ENCODE data around the gene RFNG. TPM values are rescaled to one million over a fixed set of nuclear protein-coding genes. Genes with fewer than 3 reads are reported as not detected.

RFNG gene
- total RNA-seq, 1 donor from 2014 or later = 43.4 TPM

DNA sequence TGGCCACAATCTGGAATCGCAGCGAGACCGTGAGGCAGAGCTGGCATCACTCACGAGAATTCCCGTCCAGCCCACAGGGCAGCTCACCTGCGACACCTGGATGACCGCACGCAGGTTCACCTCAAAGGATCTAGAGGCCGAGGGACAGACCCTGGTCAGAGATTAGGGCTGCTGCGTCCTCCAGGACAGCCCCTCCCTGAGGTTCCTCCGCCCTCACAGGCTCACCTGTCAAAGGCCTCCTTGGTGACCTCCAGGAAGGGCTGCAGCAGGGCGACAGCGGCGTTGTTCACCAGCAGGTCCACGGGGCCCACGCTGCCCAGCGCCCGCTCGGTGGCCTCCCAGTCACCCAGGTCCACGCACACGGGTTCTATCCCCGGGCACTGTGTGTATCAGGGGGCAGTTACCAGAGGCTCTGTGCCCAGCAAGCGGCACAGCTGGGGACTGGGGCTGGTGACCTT is 14.9 kb downstream of the RFNG start:
- H3K4me3 Mint-ChIP-seq = peak overlapping the region; percentile 83
- no peaks in the 10 kb centered on the region for H3K27me3 Mint-ChIP-seq
- peaks cover 5% of the 10 kb centered on the region for H3K36me3 Mint-ChIP-seq
- DNase-seq (ENCODE audit: extremely low spot score, unreplicated experiment) = no peak
- TF ChIP-seq, protein P1, sequence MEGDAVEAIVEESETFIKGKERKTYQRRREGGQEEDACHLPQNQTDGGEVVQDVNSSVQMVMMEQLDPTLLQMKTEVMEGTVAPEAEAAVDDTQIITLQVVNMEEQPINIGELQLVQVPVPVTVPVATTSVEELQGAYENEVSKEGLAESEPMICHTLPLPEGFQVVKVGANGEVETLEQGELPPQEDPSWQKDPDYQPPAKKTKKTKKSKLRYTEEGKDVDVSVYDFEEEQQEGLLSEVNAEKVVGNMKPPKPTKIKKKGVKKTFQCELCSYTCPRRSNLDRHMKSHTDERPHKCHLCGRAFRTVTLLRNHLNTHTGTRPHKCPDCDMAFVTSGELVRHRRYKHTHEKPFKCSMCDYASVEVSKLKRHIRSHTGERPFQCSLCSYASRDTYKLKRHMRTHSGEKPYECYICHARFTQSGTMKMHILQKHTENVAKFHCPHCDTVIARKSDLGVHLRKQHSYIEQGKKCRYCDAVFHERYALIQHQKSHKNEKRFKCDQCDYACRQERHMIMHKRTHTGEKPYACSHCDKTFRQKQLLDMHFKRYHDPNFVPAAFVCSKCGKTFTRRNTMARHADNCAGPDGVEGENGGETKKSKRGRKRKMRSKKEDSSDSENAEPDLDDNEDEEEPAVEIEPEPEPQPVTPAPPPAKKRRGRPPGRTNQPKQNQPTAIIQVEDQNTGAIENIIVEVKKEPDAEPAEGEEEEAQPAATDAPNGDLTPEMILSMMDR (conservative IDR thresholded peaks at IDR 0.05) = no peak
- H3K9me3 Mint-ChIP-seq = no peaks in the 10 kb centered on the region
- H3K4me1 Mint-ChIP-seq (ENCODE audit: unreplicated experiment) = peaks cover 21% of the 10 kb centered on the region
- no peak overlapping the region for H3K27ac Mint-ChIP-seq

DNA sequence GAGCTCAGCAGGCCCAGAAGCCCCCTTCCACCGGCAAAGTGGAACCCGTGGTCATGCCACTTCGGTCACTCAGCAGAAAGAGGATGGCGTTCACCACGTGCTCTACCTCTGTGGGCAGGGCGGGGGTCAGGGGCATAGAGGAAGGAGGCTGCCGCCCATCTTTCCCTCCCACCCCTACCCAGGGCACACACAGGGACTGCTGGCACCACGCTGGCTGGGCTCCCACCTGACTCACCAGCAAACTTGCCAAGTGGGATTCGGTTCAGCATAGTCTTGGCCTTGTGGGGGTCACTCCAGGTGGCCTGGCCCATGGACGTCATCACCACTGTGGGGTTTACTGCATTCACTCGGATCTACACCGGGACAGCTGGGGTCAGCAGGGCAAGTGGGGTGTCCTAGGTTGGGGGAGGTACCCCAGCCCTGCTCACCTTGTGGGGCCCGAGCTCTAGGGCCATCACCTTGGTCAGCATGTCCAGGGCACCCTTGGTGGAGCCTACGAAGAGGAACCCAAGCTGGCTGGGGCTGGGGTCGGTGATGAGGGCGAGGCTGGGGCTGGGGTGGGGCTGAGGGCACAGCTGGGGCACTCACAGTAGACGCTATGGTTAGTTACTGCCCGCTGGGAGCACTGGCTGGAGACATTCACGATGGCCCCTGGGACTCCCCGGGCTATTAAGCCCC is 15.5 kb downstream of the RFNG start:
- Mint-ChIP-seq H3K27ac (no peak overlapping the region), H3K4me1 (ENCODE audit: unreplicated experiment) (peaks cover 17% of the 10 kb centered on the region), H3K9me3 (no peaks in the 10 kb centered on the region), H3K4me3 (peak overlapping the region; percentile 83), H3K36me3 (peaks cover 5% of the 10 kb centered on the region), H3K27me3 (no peaks in the 10 kb centered on the region)
- TF ChIP-seq, protein P1 (conservative IDR thresholded peaks at IDR 0.05) = no peak
- no peak for DNase-seq (ENCODE audit: extremely low spot score, unreplicated experiment)

GRCh38 chr17:82035488-82035887 is 16.1 kb downstream of the RFNG start:
- Mint-ChIP-seq H3K36me3 (peaks cover 5% of the 10 kb centered on the region), H3K4me3 (peak overlapping the region; percentile 83), H3K27ac (peak overlapping the region; percentile 80), H3K27me3 (no peaks in the 10 kb centered on the region), H3K9me3 (no peaks in the 10 kb centered on the region), H3K4me1 (ENCODE audit: unreplicated experiment) (peaks cover 16% of the 10 kb centered on the region)
- TF ChIP-seq, protein P1 (conservative IDR thresholded peaks at IDR 0.05) = no peak
- DNase-seq (ENCODE audit: extremely low spot score, unreplicated experiment) = no peak

DNA sequence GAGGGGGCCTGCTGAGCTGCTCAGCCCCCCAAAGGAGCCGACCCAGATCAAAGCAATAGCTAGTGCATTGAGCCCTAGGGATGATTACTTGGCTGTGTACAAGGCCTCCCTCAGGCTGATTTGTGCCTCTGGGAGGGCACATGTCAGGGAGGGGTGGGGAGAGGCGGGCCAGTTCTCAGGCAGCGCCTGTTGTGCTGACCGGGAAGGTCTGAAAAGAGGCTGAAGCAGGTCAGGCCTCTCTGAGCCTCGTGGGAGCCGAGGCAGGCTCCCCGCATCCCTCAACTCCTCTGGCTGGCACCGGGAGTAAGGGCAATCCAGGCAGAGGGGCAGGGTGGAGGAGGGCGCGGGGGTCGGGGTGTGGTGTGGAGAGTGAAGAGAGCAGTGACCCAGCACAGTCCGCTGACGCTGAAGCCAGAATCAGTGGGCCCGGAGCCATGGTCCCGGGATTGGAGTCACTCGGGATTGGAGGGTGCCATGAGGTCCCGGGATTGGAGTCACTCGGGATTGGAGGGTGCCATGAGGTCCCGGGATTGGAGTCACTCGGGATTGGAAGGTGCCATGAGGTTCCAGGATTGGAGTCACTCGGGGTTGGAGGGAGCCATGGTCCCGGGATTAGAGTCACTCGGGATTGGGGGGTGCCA is 17.1 kb downstream of the RFNG start:
- Mint-ChIP-seq H3K27ac (peak overlapping the region; percentile 80), H3K27me3 (no peaks in the 10 kb centered on the region), H3K9me3 (no peaks in the 10 kb centered on the region), H3K36me3 (peaks cover 5% of the 10 kb centered on the region), H3K4me1 (ENCODE audit: unreplicated experiment) (peaks cover 16% of the 10 kb centered on the region), H3K4me3 (peak overlapping the region; percentile 83)
- no peak for DNase-seq (ENCODE audit: extremely low spot score, unreplicated experiment)
- TF ChIP-seq, protein P1 (conservative IDR thresholded peaks at IDR 0.05) = no peak

DNA sequence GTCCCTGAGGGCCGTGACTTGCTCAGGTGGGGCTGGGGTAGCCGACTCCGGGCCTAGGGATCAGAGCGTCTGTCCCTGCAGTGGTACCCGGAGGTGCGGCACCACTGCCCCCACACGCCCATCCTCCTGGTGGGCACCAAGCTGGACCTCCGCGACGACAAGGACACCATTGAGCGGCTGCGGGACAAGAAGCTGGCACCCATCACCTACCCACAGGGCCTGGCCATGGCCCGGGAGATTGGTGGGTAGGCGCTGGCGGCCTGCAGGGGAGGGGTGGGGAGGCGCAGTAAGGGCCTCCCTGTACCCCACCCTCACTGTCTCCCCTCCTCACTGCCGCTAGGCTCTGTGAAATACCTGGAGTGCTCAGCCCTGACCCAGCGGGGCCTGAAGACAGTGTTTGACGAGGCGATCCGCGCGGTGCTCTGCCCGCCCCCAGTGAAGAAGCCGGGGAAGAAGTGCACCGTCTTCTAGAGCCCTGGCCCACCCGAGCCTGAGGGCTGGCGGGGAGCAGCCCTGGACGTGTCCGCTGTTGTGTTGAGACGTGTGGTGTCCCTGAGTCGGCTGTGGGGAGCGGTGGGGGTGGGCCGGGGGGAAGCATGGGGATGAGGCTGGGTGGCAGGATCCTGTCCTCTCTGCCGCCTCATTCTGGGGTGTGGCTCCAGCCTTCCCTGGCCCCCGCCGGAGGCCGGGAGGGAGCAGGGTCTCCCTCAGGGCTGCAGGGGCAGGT is 18.1 kb downstream of the RFNG start:
- Mint-ChIP-seq H3K36me3 (peaks cover 5% of the 10 kb centered on the region), H3K4me3 (peak overlapping the region; percentile 83), H3K4me1 (ENCODE audit: unreplicated experiment) (peaks cover 16% of the 10 kb centered on the region), H3K27me3 (no peaks in the 10 kb centered on the region), H3K27ac (peak overlapping the region; percentile 53), H3K9me3 (no peaks in the 10 kb centered on the region)
- DNase-seq (ENCODE audit: extremely low spot score, unreplicated experiment) = no peak
- TF ChIP-seq, protein P1 (conservative IDR thresholded peaks at IDR 0.05) = no peak
